GM19468 (cell line): ENCODE measurements around the gene TLR9.

Experiments
- ATAC-seq: cut with Tn5 transposase; IDR thresholded peaks from one replicate; pipeline ENCODE4 v1.9.1; 2021; ENCODE audit warnings: mild to moderate bottlenecking, moderate library complexity, moderate number of reproducible peaks; ENCODE audit not compliant: unreplicated experiment; ENCODE audit errors: extremely low read depth

Gene TLR9

GRCh38 chr3:52218937-52219650 is 6.4 kb downstream of the TLR9 start:
- ATAC-seq, result no peak

- no peak for ATAC-seq
These were observed 7.0 kb downstream of the TLR9 start for GRCh38 chr3:52218454-52218853.

GRCh38 chr3:52218026-52218425 is 7.4 kb downstream of the TLR9 start:
- ATAC-seq, result no peak

- no peak for ATAC-seq
These were observed 8.0 kb downstream of the TLR9 start for GRCh38 chr3:52217409-52217805.

GRCh38 chr3:52216585-52217408 is 8.6 kb downstream of the TLR9 start:
- ATAC-seq, result no peak

- no peak for ATAC-seq
These were observed 10.1 kb downstream of the TLR9 start for GRCh38 chr3:52215351-52215750.

- ATAC-seq, result no peak
These were observed 11.5 kb downstream of the TLR9 start for GRCh38 chr3:52213901-52214300.

GRCh38 chr3:52213005-52213404 is 12.4 kb downstream of the TLR9 start:
- ATAC-seq, result no peak

GRCh38 chr3:52211268-52211891 is 14.1 kb downstream of the TLR9 start:
- no peak for ATAC-seq

GRCh38 chr3:52210550-52211046 is 14.8 kb downstream of the TLR9 start:
- no peak for ATAC-seq

- ATAC-seq, result no peak
These were observed 15.4 kb downstream of the TLR9 start for GRCh38 chr3:52210037-52210436.

GRCh38 chr3:52208556-52208955 is 16.9 kb downstream of the TLR9 start:
- no peak for ATAC-seq

GRCh38 chr3:52205727-52206372 is 19.6 kb downstream of the TLR9 start:
- ATAC-seq, result no peak

- no peak for ATAC-seq
These were observed 20.9 kb downstream of the TLR9 start for GRCh38 chr3:52204337-52205073.

- no peak for ATAC-seq
These were observed 21.7 kb downstream of the TLR9 start for GRCh38 chr3:52203701-52204100.

- no peak for ATAC-seq
These were observed 22.9 kb downstream of the TLR9 start for GRCh38 chr3:52202384-52203077.

- ATAC-seq, result no peak
These were observed 24.3 kb downstream of the TLR9 start for GRCh38 chr3:52200981-52201679.
